ENCODE measurements around the gene STOX2. TPM values are rescaled to one million over a fixed set of nuclear protein-coding genes. Genes with fewer than 3 reads are reported as not detected.
"Not testable (repeated sequence)": the region's sequence is repeated elsewhere in the genome, so short reads cannot be mapped to it uniquely, and the experiment has no call there.

The STOX2 gene
- total RNA-seq, 1 donor from 2014 or later, result 1.1 TPM

DNA sequence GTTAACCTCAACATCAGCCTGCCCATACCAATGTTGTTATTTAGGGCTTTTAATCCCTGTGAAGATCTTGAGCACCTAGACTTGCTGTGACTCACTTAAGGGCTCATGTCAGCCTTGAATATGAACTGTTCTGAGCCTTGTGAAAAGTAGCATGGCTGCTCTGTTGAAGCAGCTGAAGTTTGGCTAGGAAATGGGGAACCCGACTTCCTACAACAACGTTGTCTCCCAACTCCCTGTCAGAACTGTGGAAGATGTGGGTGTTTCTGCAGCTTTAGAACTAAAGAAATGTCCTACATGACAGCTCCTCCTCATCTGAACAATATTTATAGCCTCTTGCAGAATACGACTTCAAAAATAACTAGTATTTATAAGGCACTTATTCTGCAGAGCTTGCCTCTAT is 27.5 kb downstream of the STOX2 start:
- DNase-seq (ENCODE audit: extremely low read depth, low read depth, low spot score), result no peak

DNA sequence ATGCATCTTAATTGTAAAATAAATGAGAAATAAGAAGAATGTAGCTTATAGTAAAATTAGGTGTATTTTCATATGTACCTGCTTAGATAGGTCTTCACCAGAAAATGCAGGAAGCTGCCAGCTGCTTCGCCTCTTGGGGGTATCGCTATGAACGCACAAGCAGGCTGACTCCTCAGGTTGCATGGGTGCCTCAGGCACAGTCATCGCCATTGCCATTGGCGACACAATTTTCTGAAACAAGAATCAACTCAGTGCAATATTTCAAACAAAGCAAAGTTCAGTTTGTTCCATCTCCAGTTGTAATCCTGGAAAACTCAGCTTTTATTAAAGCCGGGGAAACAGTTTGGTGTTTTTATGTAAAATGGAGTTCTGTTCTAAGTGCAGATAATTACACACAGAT is 29.7 kb downstream of the STOX2 start:
- DNase-seq (ENCODE audit: extremely low read depth, low read depth, low spot score), result no peak

DNA sequence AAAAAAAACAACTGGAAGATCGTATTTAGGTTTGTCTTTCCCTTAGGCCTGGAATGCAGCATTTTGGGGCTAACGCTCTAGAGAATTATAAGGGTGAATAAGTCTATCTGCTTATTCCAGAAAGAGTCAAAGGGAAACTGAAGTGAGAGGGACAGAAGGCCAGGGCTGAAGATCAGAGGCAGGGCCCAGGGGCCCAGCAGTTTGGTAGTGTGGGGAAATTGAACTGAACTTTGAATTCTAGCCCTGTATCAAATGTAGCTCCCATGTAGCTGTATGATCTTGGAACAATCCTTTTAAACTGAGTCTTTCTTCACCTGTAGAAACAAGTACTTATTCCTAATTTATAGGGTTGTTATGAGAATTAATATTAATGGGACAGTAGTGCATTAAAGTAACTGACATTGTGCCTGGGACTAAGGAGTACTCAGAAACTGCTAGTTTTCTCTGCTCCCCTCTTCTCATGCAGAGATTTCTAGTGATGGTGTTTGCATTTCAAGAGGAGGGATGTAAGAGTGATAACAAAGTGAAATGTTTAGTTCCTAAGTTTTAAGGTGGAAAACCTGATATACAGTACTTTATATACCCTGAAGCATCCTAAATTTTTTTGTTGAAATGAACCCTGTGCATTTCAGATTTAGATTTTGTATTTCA is 30.4 kb downstream of the STOX2 start:
- DNase-seq (ENCODE audit: extremely low read depth, low read depth, low spot score), result no peak

DNA sequence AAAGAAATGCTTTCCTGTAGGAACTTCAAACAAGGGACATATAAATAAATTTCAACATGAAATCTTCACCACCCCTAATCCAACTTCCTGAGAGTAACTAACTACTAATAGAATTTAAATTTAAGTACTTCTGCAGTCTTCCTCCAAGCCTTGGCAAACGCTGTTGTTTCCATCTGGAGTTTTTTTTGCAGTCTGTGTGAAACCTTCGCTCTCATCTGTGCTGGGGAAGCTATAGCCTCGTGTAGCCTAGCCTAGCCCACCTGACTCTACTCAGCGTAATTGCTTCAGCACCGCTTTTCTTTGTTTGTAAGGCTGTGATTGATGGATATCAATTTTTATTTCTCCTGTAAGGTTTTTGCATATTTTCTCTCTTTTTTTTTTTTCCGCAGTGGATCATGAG is 30.9 kb downstream of the STOX2 start:
- no peak for DNase-seq (ENCODE audit: extremely low read depth, low read depth, low spot score)

DNA sequence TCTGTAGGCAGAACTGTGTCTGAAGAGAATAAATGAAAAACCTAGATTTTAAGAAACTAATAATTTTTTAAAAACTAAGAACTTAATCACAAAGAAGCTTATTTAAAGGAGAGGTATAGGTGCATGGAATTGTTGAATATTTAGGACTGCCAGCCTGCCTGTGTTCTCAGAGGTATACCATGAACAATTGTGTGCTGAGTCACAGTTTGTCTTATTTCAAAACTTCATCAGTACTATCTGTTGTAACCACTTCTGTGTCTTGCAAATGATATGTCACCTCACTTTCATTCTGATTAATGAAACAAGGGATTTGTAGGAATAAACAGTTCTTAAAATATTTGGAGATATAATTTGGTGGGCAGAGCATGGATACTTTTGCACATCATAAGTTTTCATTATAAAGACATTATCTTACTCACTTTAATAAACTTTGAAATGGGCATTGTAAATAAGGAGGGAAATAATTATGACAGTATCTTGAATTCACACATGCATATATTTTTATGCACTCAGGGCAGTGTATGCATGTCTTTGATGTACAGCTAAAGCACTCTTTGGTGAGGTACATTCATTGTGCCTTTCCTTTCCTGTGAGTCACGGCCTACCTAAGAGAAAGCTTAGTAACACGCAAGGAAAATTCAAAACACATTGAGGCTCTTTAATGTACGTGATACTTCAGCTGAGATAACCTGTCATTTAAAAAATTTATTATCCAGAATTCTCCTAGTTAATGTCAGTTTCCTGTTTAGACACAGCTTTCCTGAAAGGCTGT is 31.7 kb downstream of the STOX2 start:
- no peak for DNase-seq (ENCODE audit: extremely low read depth, low read depth, low spot score)

DNA sequence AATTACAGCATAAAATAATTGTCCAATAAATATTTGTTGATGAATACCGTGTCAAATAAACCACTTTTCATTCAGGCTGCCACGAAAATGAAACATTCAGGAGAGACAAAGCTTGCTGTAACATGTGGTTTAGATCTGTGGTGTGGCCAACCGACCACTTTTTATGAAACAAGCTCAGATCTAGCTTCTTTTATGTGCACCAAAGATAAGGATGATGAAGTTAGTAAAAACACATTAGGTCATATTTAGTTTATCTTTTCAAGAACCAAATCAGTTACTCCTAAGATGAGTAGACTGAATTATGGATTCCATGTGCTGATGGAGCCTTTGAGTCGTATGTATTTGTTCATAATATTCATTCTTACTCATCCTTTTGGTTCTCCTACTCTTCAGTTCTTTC is 35.8 kb downstream of the STOX2 start:
- no peak for DNase-seq (ENCODE audit: extremely low read depth, low read depth, low spot score)

DNA sequence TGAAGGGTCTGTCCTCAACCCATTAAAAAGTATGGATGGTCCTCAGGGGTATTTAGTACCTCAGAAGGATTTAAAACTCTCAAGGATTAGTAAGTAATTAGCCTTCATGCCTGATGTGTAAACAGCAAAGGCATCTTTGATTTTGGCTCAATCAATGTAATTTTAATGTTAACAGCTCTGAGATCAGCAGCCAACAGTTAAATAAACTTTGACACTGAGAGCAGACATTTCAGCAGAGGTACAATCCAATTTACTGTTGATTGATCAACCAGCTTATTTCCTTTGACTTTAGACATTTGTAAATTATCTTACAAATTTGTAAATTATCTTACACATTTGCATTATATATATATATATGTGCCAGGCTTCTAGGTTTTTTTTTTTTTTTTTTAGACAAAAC is 36.9 kb downstream of the STOX2 start:
- DNase-seq (ENCODE audit: extremely low read depth, low read depth, low spot score), result no peak

DNA sequence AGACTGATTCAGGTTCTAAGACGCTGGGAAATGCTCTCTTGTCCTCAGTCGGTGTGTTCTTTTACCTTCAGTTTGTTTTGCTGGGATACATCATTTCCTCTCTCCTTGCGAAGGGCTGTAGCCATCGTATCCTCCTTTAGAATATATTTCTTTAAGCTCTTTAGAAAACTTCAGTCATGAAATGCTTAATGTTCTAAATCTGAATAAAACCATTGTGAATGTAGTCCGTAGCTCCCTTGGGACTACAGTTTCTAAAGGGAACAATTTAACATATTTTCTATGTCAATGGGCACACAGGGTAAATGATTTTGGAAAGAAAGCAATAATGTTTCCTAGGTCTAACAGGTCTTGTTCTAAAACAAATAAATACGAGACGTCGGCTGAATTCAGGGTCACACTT is 40.6 kb downstream of the STOX2 start:
- no peak for DNase-seq (ENCODE audit: extremely low read depth, low read depth, low spot score)

DNA sequence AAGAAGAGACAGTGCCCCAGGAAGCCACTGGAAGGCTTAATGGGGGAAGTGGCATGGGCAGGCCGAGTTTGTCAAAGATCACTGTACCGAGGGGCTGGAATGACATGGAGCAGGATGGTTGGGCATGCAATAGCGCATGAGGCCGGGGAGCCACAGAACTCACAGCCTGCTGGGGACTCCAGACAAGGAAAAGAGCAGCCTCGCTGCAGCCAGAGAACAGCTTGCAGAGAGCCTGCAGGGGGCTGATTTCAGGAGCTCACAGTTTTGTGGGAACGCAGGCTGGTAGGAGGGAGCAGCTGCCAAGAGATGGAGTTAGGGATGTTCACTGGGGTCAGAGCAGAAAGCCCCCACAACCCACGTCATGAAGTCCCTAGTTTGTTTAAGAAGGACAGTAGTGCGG is 45.4 kb downstream of the STOX2 start:
- no peak for DNase-seq (ENCODE audit: extremely low read depth, low read depth, low spot score)

DNA sequence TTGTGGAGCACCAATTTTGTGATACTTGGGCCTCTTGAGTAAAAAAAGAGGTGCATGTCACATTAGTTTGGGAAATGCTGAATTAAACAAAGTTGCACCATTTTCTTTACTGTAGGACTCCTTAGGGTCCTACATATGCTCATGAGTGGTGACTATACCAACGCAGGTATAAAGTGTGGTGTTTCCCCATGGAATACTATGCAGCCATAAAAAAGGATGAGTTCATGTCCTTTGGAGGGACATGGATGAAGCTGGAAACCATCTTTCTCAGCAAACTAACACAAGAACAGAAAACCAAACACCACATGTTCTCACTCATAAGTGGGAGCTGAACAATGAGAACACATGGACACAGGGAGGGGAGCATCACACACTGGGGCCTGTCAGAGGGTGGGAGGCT is 47.5 kb downstream of the STOX2 start:
- DNase-seq (ENCODE audit: extremely low read depth, low read depth, low spot score), result not testable (repeated sequence)

DNA sequence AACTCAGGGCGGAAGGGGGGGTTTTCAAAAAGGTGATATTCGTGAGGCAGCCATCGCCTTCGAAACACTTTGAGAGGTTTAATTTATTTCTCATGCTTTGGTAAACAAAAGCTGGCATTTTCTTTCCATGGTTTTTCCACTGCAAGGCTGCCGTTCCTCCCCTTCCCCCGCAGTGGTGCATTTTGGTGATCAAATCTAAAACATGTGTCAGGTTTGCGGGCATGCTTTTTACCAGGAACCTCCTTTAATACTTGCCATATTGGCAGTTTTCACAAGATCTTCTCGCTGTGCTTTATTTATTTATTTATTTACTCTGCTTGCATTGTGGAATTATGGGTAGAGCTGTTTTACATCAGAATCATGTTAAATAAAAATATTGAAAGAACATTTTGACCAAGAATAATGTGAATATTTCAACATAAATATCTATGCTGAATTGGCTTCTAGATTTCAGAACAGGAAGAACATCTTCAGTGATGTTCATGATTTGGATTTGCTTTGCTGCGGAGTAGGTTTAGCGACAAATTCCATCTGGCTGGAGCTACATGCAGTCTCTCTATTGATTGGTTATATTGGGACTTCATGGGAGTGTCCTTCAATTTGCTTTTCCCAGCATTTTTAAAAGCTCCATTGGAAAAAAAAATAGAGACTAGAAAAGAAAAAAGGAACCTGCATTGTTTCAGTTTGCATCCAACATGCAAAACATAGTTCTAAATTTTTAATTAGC is 54.4 kb downstream of the STOX2 start:
- DNase-seq (ENCODE audit: extremely low read depth, low read depth, low spot score), result no peak

DNA sequence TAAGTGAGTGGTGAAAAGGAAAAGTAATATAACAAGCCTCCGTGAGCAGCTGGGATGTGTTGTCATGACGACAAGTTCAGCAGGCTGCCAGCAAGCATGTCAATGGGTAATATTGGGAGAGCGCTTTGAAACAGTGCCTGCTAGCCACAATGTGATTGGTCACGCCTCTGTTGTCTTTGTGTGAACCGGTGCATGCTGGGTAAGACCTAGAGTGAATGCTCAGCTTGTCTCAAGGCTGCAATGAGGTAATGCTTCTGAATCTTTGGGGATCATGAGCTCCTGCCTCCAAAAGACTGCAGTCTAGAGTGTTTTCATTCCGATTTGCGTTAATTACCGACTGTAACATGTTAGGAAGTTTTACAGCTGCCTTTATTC is 54.9 kb downstream of the STOX2 start:
- no peak for DNase-seq (ENCODE audit: extremely low read depth, low read depth, low spot score)

DNA sequence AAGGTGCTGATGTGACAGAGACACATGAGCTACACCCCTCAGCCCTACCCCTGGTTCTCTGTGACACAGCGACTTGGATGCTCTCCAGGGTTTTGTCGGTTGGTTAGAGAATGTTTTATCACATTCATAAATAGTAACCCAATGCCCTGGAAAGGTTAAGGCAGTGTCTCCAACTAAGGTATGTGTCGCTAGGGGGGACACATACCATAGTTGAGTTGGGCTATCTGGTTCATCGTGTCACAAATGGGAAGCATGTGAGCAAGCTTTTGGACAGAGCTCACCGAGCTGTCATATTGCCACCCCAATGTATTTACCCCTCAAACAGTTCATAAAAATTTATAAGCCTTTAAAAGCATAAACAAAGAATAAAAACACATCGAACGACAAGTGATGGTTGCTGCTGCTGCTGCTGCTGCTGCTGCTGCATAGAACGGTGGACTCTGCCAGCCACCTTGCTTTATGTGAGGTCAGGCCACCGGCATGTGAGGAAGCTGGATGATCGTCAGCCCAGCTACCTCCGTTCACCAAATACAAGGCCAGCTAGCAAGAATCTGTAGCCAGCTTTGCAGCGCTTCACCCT is 55.9 kb downstream of the STOX2 start:
- DNase-seq (ENCODE audit: extremely low read depth, low read depth, low spot score), result no peak

DNA sequence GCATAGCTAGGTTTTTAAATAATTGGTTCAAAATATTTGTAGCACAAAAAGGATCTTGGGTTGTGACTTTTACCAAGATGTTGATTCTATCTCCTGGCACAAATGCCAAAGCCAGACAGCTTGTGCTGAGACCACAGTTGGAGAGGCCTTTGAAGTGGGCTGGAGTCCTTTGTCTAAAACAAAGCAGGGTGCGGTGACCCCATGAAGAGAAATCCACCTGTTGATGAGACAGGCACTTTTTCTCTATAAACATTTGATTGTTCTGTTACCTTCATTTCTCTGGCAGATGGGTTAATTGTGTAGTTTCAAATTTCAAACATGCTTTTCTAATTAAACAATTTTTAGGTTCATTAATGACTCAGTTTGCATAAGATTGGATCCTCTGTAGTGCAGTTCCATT is 56.7 kb downstream of the STOX2 start:
- no peak for DNase-seq (ENCODE audit: extremely low read depth, low read depth, low spot score)

DNA sequence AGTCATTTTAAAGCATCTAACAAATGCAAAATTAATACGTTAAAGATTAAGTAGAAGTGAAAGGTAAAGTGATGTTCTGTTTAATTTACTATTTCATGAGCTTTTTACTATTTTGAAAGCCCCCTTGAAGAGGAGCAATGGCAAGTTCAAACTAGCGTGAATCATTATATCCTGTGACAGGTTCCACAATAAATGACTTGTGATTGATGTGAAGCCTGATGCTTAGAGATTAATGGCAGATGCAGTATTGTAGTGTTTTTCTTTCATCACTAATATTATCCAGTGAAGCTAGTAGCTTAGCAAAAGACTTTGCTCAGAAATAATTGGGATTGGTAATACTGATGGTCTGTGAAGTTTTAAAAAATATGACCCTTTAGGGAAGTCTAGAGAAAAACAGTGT is 57.3 kb downstream of the STOX2 start:
- DNase-seq (ENCODE audit: extremely low read depth, low read depth, low spot score), result no peak

DNA sequence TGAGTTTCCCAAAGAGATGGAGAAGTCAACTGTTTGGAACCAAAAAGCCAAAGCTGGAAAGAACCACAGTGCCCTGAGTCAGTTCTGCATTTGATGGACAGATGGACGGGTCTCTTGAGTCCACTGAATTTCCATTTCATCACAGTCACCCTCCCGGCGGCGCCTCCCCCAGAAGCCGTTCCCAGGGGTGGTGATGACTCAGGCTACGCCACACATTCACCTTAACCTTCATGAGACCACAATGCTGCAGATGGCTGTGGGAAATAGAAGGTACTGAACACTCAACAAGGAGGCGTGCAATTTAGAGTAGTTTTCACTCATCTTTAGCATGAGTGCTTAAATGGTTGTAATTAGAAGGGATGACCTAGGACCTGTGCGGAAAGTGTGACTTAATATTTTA is 61.3 kb downstream of the STOX2 start:
- DNase-seq (ENCODE audit: extremely low read depth, low read depth, low spot score), result no peak

DNA sequence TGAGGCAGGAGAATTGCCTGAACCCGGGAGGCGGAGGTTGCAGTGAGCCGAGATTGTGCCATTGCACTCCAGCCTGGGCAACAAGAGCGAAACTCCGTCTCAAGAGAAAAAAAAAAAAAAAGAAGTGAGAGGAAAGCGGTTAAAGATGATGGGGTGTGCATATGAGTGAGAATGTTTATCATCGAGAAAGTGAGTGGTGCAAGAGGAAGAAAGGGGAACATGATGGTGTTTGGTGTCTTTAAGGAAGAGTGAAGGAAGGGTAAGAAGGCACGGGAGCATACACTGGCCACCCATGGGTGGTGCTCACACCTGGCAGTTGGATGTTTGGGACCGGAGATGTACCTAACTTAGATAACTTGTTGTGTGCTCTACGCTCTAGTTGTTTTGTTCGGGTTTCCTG is 62.2 kb downstream of the STOX2 start:
- DNase-seq (ENCODE audit: extremely low read depth, low read depth, low spot score), result no peak

DNA sequence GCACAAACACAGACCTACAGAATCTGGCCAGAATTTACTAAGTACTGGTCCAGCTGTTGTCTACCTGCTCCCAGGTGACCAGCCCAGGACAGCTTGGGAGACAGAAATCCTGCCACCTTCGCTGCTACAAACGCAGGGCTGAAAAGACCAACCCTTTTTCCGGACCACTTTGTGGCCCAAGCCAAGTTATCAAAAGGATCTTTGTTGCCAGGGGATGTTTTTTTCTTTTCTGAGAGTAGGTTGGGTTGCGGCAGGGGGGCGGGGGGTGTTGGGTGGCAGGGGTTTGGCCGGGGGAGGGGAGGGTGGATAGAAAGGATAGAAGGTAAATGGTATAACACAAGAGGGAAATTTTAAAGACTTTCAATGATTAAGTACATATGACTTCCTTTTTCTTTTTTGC is 63.4 kb downstream of the STOX2 start:
- DNase-seq (ENCODE audit: extremely low read depth, low read depth, low spot score), result no peak

DNA sequence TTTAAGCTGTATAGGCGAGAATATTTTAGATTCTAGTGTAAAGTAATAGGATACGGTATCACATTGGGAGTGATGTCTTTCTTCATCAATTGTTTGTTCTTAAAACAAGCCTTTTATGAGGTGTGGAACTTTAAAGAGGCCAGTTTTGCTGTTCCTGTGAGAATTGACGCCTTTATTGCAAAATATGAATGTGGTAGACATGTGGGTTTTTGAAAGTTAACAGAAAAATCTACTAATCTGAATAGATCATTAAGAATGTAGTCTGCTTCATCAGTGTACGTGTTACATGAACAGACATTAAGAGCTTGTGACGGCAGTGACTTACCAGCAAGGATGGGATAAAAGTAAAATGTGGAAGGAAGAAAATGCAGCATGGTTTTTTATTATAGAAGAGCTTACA is 63.8 kb downstream of the STOX2 start:
- no peak for DNase-seq (ENCODE audit: extremely low read depth, low read depth, low spot score)

DNA sequence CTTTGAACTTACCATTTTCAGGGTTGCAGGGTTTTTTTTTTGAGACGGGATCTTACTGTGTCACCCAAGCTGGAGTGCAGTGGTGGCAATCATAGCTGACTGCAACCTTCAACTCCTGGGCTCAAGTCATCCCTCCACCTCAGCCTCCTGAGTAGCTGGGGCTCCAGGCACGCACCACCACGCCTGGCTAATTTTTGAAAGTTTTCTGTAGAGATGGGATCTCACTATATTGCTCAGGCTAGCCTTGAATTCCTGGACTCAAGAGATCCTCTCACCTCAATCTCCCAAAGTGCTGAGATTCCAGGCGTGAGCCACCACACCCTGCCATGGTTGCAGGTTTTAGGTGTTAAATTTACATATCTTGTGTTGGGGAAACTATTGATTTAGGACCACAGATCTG is 64.5 kb downstream of the STOX2 start:
- DNase-seq (ENCODE audit: extremely low read depth, low read depth, low spot score), result no peak

DNA sequence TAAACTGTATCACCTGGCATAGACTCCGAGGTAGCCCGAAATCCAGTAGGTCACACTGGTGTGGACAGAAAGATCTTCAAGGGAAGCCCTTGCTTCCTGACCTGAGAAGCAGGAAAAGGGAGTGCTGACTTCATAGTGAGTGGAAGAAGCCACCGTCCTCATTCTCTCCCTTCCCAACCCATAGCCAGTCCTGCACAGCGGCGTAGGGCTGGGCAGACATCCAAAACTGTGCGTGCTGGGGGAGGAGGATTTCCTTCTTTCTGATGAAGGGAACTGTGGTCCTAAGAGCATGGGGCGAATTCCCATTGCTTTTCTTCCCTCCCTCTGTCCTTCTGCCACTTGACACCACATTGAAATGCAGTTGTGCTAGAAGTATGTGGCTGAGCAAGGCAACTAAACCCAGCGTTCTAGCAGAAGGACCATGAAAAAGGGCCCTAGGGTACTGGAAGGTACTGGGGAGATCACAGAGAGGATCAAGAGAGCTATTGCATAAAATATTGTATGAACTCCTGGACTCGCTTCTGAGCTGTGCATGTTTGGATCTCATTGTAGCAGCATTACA is 66.9 kb downstream of the STOX2 start:
- no peak for DNase-seq (ENCODE audit: extremely low read depth, low read depth, low spot score)
